HL-60 (cell line): Measurements from ENCODE around the gene CNRIP1.

Experiments used
- TF ChIP-seq, protein P1 (sequence below): IDR thresholded peaks from 2 replicates; pipeline ENCODE4 v1.6.1; 2012; ENCODE audit warnings: low read depth; ENCODE audit not compliant: insufficient replicate concordance
- TF ChIP-seq, protein P2 (sequence below): IDR thresholded peaks from one replicate; pipeline ENCODE4 v1.5.1; 2011; ENCODE audit warnings: low read length, control low read depth, inconsistent platforms; ENCODE audit not compliant: insufficient read depth

DNA sequence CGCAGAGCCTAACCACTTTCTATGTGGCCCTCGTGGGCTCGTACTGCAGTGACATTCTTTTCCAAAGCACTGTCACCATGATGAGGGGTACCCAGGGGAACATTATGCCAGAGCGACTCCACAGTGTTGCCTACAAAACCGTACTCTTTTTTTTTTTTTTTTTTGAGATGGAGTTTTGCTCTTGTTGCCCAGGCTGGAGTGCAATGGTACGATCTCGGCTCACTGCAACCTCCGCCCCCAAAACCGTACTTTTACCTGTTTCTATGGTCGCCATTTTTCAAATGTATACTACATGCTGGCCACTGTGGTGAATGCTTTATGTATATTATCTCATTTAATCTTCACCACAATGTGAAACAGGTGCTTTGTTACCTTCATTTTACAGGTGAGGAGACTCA is 49.6 kb upstream of the CNRIP1 start:
- TF ChIP-seq, protein P1, sequence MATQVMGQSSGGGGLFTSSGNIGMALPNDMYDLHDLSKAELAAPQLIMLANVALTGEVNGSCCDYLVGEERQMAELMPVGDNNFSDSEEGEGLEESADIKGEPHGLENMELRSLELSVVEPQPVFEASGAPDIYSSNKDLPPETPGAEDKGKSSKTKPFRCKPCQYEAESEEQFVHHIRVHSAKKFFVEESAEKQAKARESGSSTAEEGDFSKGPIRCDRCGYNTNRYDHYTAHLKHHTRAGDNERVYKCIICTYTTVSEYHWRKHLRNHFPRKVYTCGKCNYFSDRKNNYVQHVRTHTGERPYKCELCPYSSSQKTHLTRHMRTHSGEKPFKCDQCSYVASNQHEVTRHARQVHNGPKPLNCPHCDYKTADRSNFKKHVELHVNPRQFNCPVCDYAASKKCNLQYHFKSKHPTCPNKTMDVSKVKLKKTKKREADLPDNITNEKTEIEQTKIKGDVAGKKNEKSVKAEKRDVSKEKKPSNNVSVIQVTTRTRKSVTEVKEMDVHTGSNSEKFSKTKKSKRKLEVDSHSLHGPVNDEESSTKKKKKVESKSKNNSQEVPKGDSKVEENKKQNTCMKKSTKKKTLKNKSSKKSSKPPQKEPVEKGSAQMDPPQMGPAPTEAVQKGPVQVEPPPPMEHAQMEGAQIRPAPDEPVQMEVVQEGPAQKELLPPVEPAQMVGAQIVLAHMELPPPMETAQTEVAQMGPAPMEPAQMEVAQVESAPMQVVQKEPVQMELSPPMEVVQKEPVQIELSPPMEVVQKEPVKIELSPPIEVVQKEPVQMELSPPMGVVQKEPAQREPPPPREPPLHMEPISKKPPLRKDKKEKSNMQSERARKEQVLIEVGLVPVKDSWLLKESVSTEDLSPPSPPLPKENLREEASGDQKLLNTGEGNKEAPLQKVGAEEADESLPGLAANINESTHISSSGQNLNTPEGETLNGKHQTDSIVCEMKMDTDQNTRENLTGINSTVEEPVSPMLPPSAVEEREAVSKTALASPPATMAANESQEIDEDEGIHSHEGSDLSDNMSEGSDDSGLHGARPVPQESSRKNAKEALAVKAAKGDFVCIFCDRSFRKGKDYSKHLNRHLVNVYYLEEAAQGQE: no peak
- TF ChIP-seq, protein P2, sequence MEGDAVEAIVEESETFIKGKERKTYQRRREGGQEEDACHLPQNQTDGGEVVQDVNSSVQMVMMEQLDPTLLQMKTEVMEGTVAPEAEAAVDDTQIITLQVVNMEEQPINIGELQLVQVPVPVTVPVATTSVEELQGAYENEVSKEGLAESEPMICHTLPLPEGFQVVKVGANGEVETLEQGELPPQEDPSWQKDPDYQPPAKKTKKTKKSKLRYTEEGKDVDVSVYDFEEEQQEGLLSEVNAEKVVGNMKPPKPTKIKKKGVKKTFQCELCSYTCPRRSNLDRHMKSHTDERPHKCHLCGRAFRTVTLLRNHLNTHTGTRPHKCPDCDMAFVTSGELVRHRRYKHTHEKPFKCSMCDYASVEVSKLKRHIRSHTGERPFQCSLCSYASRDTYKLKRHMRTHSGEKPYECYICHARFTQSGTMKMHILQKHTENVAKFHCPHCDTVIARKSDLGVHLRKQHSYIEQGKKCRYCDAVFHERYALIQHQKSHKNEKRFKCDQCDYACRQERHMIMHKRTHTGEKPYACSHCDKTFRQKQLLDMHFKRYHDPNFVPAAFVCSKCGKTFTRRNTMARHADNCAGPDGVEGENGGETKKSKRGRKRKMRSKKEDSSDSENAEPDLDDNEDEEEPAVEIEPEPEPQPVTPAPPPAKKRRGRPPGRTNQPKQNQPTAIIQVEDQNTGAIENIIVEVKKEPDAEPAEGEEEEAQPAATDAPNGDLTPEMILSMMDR: no peak
